HG02938 (cell line): ENCODE results near the gene BNC1.

Source experiments
- ATAC-seq: cut with Tn5 transposase; IDR thresholded peaks from one replicate; pipeline ENCODE4 v1.9.1; 2021; ENCODE audit warnings: mild to moderate bottlenecking, moderate library complexity; ENCODE audit not compliant: unreplicated experiment

BNC1 gene

DNA sequence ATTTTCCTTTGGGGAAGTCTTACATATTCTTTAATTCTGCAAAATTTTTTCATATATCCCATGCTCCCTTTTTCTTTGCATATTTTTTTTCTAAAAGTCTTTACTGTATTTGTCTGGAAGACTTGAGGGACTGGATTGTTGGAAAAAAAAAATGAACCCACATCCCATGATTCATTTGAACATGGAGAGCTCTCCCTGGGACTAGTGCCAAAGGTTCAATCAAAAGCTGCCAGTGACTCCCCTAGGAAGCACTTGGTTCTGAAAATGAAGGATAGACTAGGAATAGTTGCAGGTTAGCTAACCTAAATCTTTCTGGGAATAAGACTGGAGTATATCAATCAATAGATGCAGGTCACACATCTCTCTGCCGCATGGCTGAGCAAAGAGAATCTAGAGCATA lies 16.4 kb upstream of the BNC1 start:
- no peak for ATAC-seq

GRCh38 chr15:83299462-83299861 lies 15.0 kb upstream of the BNC1 start:
- no peak for ATAC-seq

DNA sequence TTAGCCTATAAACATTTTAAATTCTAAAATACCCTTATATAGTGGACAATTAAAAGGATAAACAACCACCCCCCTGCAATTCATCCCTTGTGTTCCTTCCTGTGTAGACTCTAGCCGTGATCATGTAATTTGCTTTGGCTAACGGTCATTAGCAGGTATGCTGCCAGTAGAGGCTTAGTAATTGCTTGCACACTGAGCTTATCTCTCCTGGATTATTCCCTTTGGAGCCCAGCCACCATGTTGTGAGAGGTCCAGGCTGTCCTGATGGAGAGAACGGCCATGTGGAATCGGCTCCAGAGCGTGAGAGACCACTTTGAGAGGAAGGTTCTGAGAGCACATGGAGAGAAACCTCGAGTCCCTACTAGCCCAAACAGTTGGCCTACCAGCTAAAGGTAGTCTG lies 11.0 kb upstream of the BNC1 start:
- ATAC-seq = no peak

DNA sequence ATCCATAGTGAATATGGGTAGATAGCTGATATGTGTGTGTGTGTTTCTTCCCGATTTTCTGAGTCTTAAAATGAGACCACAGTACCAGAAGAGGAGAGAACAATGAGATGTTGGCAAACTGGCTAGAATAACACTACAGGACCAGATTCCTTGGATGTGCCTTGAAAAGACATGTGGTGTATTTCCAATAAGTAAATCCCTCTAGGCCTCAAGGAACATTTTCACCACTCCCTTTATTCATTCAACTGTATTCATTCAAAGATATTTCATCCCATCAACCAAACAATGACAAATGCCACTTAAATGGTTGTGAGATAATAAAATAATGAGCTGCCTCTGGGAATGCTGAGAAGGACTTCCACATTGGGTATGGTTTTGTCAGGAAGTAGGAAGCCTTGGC lies 8.7 kb upstream of the BNC1 start:
- ATAC-seq = no peak

DNA sequence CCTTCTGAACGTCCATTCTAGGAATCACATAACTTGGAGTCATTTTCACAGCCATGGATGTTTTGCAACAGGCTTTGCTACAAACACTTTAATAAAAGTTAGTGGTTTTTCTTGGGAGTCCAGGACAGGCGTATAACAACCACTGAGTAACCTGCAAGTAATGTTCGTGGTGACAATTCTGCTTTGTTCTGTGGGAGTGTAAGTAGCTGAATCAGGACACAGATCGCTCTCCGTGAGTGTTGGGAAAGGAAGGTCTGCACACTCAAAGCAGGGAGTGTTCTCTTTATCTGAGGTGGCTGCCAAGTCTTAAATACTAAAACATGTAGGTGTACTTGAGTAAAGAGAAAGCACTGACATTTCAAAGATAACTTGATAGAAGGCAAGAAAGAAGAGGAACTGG lies 7.9 kb upstream of the BNC1 start:
- ATAC-seq = no peak

DNA sequence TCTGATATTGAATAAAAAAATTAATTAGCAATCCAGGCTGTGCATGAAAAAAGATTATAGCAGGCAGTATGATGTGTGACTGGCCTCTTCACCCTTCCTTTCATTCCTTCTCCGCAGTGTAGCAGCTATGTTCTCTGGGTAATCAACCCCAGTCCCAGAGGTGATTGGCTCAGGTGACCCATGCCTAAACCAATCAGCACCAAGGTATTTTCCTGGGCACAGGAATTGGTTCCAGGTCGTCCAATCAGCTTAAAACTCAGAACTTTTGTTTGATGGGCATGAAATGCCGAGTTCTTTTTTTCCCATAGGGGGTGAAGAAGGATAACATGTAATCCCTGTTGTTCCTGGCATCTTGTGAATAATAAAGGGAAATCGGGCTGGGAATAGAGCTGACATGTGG lies 5.8 kb upstream of the BNC1 start:
- ATAC-seq = no peak

GRCh38 chr15:83289160-83289559 lies 4.7 kb upstream of the BNC1 start:
- ATAC-seq = no peak

- ATAC-seq = no peak
Measured at GRCh38 chr15:83288381-83288801, 3.9 kb upstream of the BNC1 start.

DNA sequence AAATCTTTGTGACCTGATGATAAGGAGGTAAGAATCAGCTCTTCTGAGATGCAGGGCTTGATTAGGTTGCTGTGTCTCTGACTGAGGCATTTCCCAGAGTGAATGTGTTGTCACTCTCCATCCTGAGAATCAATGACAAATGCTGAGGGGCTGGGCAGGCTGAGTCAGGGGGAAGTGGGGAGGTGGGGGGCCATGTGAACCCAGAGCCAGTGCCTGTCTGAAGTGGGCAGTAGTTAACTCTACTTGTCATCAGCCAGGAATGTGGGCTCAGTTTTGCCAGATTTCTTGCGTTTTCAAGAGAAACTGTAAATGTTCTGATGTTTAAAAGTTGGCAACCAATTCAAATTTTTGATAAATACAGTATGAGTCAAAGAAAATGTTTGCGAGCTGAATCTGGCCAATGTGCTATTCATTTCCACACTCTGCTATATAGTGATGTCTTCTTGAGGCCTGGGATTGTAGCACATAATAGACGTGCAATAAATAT lies 3.1 kb upstream of the BNC1 start:
- no peak for ATAC-seq

- ATAC-seq = no peak
Measured at GRCh38 chr15:83285979-83286553, 1.6 kb upstream of the BNC1 start.

GRCh38 chr15:83285284-83285978 lies 967 bp upstream of the BNC1 start:
- ATAC-seq = no peak

- no peak for ATAC-seq
Measured at GRCh38 chr15:83283813-83284558, 478 bp downstream of the BNC1 start.

DNA sequence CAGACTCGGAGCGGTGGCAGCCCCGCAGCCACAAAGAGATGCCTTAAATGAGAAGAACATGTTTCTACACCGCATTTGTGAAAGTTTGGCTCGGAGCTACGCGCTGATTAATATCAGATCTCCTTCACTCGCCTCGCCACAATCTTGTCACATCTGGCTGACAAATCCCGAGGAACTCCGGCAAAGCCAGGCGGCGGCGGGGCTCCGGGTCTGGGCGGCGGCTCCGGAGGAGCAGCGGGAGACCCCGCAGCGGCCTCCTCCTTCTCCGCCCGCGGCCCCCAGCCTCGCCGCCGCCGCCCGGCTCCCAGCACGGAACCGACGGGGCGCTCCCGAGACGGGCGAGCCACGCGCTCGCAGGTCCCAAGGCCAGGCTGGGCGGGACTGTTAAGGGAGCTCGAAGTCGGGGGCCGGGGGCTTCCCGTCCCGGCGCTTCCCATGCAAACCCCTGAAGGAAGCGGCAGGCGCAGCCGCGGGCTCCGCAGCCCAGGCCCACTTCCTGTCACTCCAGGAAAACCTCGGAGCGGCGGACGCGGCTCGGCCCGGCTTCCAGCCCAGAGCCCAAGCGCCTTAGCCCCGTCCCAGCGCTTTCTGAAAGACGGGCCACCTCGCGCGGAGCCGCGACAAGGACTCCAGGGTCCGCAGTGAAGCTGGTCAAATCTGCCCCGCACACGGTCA lies 1.2 kb downstream of the BNC1 start:
- no peak for ATAC-seq

DNA sequence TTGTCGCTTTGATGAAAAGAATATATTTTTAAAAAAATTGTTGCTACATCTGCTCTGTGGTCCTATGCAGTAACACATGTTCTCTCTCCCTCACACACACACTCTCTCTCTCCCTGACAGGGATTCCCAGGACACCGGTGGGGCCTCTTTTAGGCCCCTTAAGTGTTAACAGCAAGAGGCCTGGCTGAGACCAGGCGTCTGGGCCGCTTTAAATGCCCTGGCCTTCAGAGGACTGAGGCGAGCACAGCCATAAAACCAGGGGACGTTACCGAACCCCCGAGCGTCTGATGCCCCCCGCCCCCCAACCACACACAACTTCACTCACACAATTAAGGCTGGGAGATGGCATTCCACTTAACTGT lies 1.7 kb downstream of the BNC1 start:
- no peak for ATAC-seq

GRCh38 chr15:83282141-83282540 lies 2.3 kb downstream of the BNC1 start:
- no peak for ATAC-seq

DNA sequence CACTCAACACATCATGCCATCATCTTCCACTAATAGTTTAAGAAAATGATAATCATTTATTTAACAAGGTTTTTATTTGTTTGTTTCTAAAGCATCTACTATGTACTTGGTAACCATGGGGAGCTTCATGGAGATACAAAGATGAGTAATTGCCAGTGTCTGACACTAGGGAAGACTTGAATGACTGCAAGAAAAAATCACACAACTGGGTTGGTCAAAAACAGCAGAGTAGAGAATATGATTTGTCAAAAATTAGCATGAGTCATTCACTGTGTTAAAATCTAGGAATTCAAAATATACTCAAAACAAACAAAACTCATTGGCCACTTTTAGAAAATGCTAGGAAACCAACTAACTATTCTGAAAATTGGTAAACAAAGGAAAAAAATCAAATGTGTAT lies 6.3 kb downstream of the BNC1 start:
- no peak for ATAC-seq

DNA sequence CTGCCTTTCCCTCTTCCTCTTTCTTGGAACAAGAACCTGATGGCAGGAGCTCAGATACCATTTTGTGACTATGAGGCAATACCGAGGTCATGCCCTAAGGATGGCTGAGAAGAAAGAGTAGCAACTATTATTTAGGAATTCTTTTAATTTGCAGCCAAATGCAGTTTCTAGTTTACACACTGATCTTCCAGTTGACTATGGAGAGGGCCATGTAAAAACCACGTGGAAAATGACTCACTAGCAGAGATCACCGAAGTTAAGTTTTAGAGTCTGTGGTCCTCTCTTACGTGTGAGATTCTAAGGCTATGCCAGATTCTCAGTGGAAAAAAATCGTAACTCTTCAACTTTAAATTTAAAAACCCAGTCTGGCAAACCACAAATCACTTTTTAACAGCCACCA lies 7.8 kb downstream of the BNC1 start:
- no peak for ATAC-seq

- ATAC-seq = no peak
Measured at GRCh38 chr15:83275412-83275811, 9.1 kb downstream of the BNC1 start.

- ATAC-seq = no peak
Measured at GRCh38 chr15:83270176-83270575, 14.3 kb downstream of the BNC1 start.

- no peak for ATAC-seq
Measured at GRCh38 chr15:83268147-83268546, 16.3 kb downstream of the BNC1 start.

- ATAC-seq = no peak
Measured at GRCh38 chr15:83262594-83263315, 21.7 kb downstream of the BNC1 start.
